ENCODE results near the gene TOX2. TPM values are rescaled to one million over a fixed set of nuclear protein-coding genes. Genes with fewer than 3 reads are reported as not detected.

The TOX2 gene
- total and polyA plus RNA-seq, 10 donors: 1.1 to 6.4 (median 5.0) TPM

DNA sequence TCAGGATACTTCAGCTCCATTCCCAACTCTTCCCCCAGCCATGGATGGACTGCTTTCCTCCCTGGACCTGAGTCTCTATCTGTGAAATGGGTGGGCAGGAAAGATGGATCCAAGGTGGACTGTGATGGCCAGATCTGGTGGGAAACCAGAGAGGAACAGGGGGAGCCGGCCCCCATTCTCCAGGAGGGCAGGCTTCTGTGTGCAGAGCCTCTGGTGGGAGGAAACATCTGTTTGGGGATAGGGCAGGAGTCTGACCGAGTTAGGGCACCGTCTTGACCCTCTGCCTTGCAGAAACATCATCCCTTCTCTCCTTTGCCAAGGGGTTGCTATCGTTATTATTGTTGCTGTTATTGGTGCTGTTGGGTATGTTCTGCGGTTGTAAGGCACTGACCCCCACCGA lies 91.5 kb downstream of the TOX2 start:
- no peaks in the 10 kb centered on the region for H3K9me3 ChIP-seq
- TF ChIP-seq, protein P1, sequence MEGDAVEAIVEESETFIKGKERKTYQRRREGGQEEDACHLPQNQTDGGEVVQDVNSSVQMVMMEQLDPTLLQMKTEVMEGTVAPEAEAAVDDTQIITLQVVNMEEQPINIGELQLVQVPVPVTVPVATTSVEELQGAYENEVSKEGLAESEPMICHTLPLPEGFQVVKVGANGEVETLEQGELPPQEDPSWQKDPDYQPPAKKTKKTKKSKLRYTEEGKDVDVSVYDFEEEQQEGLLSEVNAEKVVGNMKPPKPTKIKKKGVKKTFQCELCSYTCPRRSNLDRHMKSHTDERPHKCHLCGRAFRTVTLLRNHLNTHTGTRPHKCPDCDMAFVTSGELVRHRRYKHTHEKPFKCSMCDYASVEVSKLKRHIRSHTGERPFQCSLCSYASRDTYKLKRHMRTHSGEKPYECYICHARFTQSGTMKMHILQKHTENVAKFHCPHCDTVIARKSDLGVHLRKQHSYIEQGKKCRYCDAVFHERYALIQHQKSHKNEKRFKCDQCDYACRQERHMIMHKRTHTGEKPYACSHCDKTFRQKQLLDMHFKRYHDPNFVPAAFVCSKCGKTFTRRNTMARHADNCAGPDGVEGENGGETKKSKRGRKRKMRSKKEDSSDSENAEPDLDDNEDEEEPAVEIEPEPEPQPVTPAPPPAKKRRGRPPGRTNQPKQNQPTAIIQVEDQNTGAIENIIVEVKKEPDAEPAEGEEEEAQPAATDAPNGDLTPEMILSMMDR (IDR thresholded peaks at IDR 0.05 in 8 of 11, conservative IDR thresholded peaks at IDR 0.05 in 3 of 11): no peak
- TF ChIP-seq POLR2A (IDR thresholded peaks at IDR 0.05) (no peak), POLR2AphosphoS5 (IDR thresholded peaks at IDR 0.05) (no peak)
- H3K36me3 ChIP-seq: no peaks in the 10 kb centered on the region
- 83 to 93% (median 88%) methylated on average over 6 of the region's 6 CpGs for WGBS, 5 donors
- H3K27me3 ChIP-seq (replicated peaks in 1 of 7): peaks cover 0 to 22% (median 0%) of the 10 kb centered on the region in 7 donors
- intact Hi-C loops (cut with DNase I; ENCODE audit: low total_unique reads): no loop called here
- H3K4me3 ChIP-seq: no peak overlapping the region
- H3K27ac ChIP-seq: no peak overlapping the region
- DNase-seq: no peak
- peaks cover 0 to 8% (median 5%) of the 10 kb centered on the region in 6 donors for H3K4me1 ChIP-seq

DNA sequence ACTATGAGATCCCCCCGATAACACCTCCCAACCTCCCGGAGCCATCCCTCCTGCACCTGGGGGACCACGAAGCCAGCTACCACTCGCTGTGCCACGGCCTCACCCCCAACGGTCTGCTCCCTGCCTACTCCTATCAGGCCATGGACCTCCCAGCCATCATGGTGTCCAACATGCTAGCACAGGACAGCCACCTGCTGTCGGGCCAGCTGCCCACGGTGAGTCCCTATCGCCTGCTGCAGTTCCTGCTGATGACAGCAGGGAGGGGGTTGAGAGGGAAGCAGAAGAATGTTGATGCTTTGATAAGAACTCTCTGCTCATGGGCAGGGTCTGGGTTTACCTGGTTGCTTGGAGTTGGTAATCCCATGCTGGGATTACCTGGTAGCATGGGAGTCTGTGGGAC lies 91.9 kb downstream of the TOX2 start:
- no peak overlapping the region for H3K4me3 ChIP-seq
- peaks cover 0 to 24% (median 0%) of the 10 kb centered on the region in 7 donors for H3K27me3 ChIP-seq (replicated peaks in 1 of 7)
- H3K4me1 ChIP-seq: peaks cover 0 to 12% (median 9%) of the 10 kb centered on the region in 6 donors
- intact Hi-C loops (cut with DNase I; ENCODE audit: low total_unique reads): no loop called here
- TF ChIP-seq POLR2A (IDR thresholded peaks at IDR 0.05) (no peak), POLR2AphosphoS5 (IDR thresholded peaks at IDR 0.05) (no peak)
- TF ChIP-seq, protein P1 (IDR thresholded peaks at IDR 0.05 in 8 of 11, conservative IDR thresholded peaks at IDR 0.05 in 3 of 11): no peak
- H3K9me3 ChIP-seq: no peaks in the 10 kb centered on the region
- no peaks in the 10 kb centered on the region for H3K36me3 ChIP-seq
- no peak overlapping the region for H3K27ac ChIP-seq
- 85 to 96% (median 89%) methylated on average over 9 of the region's 9 CpGs for WGBS, 5 donors
- no peak for DNase-seq

DNA sequence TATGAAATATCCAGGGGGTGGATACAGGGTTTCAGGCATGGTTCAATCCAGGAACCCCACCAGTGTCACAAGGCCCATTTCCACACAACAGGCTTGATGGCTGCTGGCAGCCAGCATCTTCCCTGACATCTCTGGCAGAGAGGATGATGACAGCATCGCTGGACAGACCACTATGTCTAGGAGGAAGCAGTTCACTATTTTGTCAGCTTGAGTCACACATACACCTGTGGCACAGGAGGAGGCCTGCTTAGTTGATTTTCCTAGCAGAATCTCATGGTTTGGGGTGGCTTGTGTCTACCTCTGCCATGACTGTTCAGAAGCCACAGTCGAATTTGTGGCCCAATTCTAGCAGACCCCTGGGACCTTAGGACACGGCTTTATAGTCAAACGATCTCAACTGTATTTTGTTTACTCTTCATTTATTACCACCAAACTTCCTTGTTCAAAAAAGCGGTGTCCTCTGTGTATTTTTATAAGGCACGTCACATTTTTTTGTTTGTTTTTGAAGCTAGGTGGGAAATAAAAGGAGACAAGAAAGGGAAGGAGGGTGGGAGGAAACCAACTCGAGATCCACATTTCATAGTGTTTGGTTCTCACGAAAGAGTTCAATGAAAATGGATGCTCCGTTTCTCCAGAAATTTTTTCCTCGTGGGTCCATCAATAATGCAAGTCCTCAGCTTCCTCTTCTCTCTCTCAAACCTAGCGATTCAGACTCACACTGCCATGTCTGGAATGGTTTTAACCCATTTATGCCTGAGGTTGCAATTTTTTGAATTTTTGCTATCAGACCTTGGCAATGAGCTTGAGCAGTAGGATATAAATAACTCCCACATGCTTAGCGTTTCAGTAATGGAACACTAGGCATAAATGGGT lies 94.4 kb downstream of the TOX2 start:
- no peak for TF ChIP-seq POLR2A (IDR thresholded peaks at IDR 0.05)
- TF ChIP-seq, protein P1 (IDR thresholded peaks at IDR 0.05 in 8 of 11, conservative IDR thresholded peaks at IDR 0.05 in 3 of 11): no peak
- TF ChIP-seq POLR2AphosphoS5 (IDR thresholded peaks at IDR 0.05): no peak
- Histone ChIP-seq H3K27me3 (replicated peaks in 1 of 7) (peaks cover 0 to 22% (median 0%) of the 10 kb centered on the region in 7 donors), H3K4me1 (peaks cover 0 to 18% (median 11%) of the 10 kb centered on the region in 6 donors), H3K9me3 (no peaks in the 10 kb centered on the region), H3K4me3 (no peak overlapping the region), H3K36me3 (no peaks in the 10 kb centered on the region), H3K27ac (no peak overlapping the region)
- 58 to 65% (median 62%) methylated on average over 12 of the region's 12 CpGs for WGBS, 5 donors
- DNase-seq: no peak
- intact Hi-C loops (cut with DNase I; ENCODE audit: low total_unique reads): no loop called here

DNA sequence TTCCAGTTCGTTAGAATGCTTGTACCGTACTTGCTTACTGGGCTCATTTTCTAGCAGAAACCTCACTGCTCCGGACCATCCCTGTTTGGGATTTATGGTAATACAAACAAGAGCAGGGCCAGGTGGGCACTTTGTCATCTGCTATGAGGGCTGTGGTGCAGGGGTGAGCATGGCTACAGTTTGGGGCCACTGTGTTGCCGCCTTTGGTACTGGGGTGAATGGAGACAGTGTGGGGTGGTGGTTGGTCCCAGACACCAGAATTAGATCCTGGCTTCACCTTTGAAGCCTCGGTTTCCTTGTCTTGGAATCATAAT lies 95.0 kb downstream of the TOX2 start:
- no peak overlapping the region for H3K27ac ChIP-seq
- H3K4me3 ChIP-seq: no peak overlapping the region
- DNase-seq: no peak
- H3K4me1 ChIP-seq: peaks cover 0 to 18% (median 11%) of the 10 kb centered on the region in 6 donors
- no peaks in the 10 kb centered on the region for H3K9me3 ChIP-seq
- intact Hi-C loops (cut with DNase I; ENCODE audit: low total_unique reads): no loop called here
- H3K27me3 ChIP-seq (replicated peaks in 1 of 7): peaks cover 0 to 23% (median 0%) of the 10 kb centered on the region in 7 donors
- H3K36me3 ChIP-seq: no peaks in the 10 kb centered on the region
- TF ChIP-seq POLR2AphosphoS5 (IDR thresholded peaks at IDR 0.05) (no peak), POLR2A (IDR thresholded peaks at IDR 0.05) (no peak)
- TF ChIP-seq, protein P1 (IDR thresholded peaks at IDR 0.05 in 8 of 11, conservative IDR thresholded peaks at IDR 0.05 in 3 of 11): no peak
- WGBS, 5 donors: 88 to 92% (median 91%) methylated on average over 5 of the region's 5 CpGs
